NCI-H128 (cell line): ENCODE data around the gene SUSD1.

Experiments
- DNase-seq: peaks from one replicate; lab custom pipeline; 2025; ENCODE audit not compliant: unreplicated experiment; lab: John Stamatoyannopoulos, UW

The SUSD1 gene

GRCh38 chr9:111991179-111991578 is 183.9 kb downstream of the SUSD1 start:
- DNase-seq: no peak
